ENCODE data around the gene TBC1D1. TPM values are rescaled to one million over a fixed set of nuclear protein-coding genes. Genes with fewer than 3 reads are reported as not detected.

TBC1D1 gene
- total RNA-seq, 1 donor = 72.6 TPM

DNA sequence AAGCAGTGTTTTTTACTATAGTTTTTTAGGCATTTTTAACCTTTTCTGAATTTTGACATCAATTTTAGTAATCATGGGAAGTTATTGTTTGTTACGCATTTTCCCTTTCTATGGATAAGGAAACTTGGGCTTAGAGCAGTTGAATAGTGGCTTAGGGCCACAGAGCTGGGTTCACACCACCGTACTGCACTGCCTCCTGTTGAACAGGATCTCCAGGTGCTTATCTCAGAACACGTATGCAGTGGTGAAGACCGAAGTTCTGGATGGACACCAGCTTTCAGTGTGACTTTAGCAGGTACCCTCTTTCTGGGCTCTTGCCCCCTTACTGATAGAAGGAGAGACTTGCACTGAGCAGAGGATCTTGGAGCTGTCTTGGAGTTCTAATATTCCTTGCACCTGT is 206.9 kb downstream of the TBC1D1 start:
- no peaks in the 10 kb centered on the region for H3K27me3 ChIP-seq (ENCODE audit: insufficient read depth, low read length)
- no peaks in the 10 kb centered on the region for H3K4me1 ChIP-seq (ENCODE audit: insufficient read depth, low read length)
- no peak overlapping the region for H3K4me3 ChIP-seq (ENCODE audit: low read length)
- no peaks in the 10 kb centered on the region for H3K9me3 ChIP-seq (ENCODE audit: low read depth, low read length)

DNA sequence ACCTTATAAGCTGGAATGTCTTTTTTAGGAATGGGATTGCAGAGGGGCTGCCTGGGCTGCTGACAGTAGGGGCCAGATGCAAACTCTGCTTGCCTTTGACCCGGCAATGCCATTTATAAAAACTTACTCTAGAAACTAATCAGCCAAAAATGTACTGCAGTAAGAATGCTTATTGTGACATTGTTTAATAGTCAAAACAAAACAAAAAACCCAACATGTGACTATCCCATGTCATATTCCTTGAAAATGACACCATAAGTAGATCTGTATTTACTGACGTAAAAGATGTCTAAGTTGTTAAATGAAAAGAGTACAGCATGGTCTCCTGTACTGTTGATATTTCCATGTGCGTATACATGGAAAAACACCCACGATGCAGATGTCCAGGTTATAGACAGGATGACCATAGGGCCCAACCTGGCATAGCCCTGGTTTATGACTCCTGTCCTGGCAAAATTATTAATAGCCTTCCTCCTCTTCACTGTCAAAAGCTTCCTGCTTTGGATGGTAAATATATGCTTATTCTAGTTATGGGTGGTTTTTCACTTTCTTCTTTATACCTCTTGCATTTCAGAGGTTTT is 208.2 kb downstream of the TBC1D1 start:
- Histone ChIP-seq H3K27me3 (ENCODE audit: insufficient read depth, low read length) (no peaks in the 10 kb centered on the region), H3K4me1 (ENCODE audit: insufficient read depth, low read length) (no peaks in the 10 kb centered on the region), H3K4me3 (ENCODE audit: low read length) (no peak overlapping the region), H3K9me3 (ENCODE audit: low read depth, low read length) (no peaks in the 10 kb centered on the region)

DNA sequence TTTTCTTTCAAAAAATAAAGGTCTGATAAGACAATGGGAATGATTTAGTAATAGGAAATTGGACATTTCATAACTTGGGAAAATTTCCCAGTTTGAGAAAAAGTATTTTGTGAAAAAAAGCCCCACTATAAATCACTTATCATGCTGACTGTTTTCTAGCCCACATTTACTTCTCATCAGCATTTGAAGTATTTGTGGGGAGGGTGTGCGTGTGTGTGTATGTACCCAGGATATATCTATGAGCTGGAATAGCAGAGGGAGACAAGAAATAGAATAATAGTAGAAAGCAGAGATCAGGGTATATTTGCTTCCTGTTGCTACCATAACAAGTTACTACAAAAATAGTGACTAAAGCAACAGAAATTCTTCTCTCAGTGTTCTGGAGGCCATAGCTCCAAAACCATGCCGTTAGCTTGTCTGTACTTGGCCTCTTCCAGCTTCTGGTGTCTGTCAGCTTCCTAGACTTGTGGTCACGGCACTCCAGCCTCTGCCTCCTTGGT is 209.1 kb downstream of the TBC1D1 start:
- Histone ChIP-seq H3K9me3 (ENCODE audit: low read depth, low read length) (no peaks in the 10 kb centered on the region), H3K27me3 (ENCODE audit: insufficient read depth, low read length) (no peaks in the 10 kb centered on the region), H3K4me3 (ENCODE audit: low read length) (no peak overlapping the region), H3K4me1 (ENCODE audit: insufficient read depth, low read length) (no peaks in the 10 kb centered on the region)

DNA sequence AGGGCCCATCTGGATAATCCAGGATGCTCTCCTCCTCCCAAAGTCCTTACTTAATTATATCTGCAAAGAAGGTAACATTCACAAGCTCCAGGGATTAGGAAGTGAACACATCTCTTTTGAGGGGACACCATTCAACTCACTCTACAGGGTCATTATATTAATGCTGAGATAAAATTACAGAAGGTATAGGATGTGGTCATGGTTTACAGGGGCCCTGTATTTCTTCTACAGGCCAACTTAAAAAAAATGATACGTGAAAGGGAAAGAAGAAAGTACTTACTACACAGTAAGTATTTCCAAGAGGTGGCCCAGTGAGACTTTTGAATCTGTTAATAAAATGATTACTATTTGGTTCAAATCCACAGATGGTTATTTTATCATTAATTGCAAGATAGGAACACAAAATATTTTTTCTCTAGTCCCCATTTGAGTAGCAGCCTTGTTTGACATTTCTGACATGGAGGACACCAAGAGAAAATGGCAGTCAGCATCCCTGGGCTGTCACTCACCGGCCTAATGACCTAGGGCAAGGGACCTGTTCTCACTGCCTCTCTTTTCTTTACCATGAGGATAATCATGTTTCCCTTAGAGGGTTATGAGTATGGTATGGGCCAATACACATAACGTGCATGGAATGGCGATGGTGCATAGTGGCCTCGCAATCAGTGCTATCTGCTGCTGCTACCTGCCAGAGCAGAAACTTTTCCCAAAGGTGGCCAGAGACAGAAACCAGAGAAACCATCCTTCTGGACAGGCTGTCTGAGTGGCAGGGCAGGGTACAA is 209.8 kb downstream of the TBC1D1 start:
- no peak overlapping the region for H3K4me3 ChIP-seq (ENCODE audit: low read length)
- no peaks in the 10 kb centered on the region for H3K27me3 ChIP-seq (ENCODE audit: insufficient read depth, low read length)
- no peaks in the 10 kb centered on the region for H3K9me3 ChIP-seq (ENCODE audit: low read depth, low read length)
- H3K4me1 ChIP-seq (ENCODE audit: insufficient read depth, low read length) = no peaks in the 10 kb centered on the region

- Histone ChIP-seq H3K27me3 (ENCODE audit: insufficient read depth, low read length) (no peaks in the 10 kb centered on the region), H3K4me1 (ENCODE audit: insufficient read depth, low read length) (no peaks in the 10 kb centered on the region), H3K9me3 (ENCODE audit: low read depth, low read length) (no peaks in the 10 kb centered on the region), H3K4me3 (ENCODE audit: low read length) (no peak overlapping the region)
Measured at GRCh38 chr4:38101563-38101962, 210.7 kb downstream of the TBC1D1 start.

- Histone ChIP-seq H3K27me3 (ENCODE audit: insufficient read depth, low read length) (no peaks in the 10 kb centered on the region), H3K4me1 (ENCODE audit: insufficient read depth, low read length) (no peaks in the 10 kb centered on the region), H3K4me3 (ENCODE audit: low read length) (no peak overlapping the region), H3K9me3 (ENCODE audit: low read depth, low read length) (no peaks in the 10 kb centered on the region)
Measured at GRCh38 chr4:38102957-38103588, 212.2 kb downstream of the TBC1D1 start.

DNA sequence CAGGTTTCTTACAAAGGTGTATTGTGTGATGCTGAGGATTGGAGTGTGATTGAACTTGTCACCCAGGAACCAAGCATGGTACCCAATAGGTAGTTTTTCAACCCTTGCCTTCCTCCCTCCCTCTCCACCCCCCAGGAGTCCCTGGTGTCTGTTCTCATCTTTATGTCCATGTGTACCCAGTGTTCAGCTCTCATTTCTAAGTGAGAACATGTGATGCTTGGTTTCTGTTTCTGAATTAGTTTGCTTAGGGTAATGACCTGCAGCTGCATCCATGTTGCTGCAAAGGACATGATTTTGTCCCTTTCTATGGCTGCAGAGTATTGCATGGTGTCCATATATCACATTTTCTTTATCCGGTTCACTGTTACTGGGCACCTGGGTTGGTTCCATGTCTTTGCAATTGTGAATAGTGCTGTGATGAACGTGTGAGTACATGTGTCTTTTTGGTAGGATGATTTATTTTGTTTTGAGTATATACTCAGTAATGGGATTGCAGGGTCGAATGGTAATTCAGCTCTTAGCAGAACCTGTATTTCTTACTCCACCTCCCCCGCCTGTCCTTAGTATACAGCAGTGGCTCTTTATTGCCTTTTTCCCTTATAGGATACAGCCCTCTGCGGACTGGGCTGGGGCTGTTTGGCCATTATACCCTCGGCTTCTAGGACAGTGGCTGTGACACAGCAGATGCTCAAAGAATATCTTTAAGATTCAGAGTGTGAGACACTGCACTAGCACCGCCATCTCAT is 214.8 kb downstream of the TBC1D1 start:
- no peaks in the 10 kb centered on the region for H3K4me1 ChIP-seq (ENCODE audit: insufficient read depth, low read length)
- no peaks in the 10 kb centered on the region for H3K9me3 ChIP-seq (ENCODE audit: low read depth, low read length)
- H3K27me3 ChIP-seq (ENCODE audit: insufficient read depth, low read length) = no peaks in the 10 kb centered on the region
- H3K4me3 ChIP-seq (ENCODE audit: low read length) = no peak overlapping the region

DNA sequence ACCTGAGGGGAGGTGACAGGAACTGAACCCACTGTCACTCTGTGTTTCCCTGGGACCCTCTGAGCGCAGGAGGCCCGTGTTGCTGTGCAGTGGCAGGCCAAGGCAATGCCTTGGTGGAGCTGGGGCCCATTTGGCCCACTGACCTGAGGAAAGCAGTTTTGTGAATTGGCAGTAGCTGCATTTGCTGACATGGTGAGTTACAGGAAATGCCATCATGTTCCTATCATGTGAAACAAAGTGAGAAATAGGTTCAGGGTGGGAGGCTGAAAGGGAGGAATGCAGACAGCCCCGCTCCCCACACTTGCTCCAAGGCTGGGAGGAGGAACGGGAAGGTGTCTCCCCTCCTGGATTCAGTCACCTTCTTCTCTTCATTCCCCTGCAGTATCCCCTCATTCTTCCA is 215.4 kb downstream of the TBC1D1 start:
- Histone ChIP-seq H3K4me3 (ENCODE audit: low read length) (no peak overlapping the region), H3K27me3 (ENCODE audit: insufficient read depth, low read length) (no peaks in the 10 kb centered on the region), H3K9me3 (ENCODE audit: low read depth, low read length) (no peaks in the 10 kb centered on the region)

DNA sequence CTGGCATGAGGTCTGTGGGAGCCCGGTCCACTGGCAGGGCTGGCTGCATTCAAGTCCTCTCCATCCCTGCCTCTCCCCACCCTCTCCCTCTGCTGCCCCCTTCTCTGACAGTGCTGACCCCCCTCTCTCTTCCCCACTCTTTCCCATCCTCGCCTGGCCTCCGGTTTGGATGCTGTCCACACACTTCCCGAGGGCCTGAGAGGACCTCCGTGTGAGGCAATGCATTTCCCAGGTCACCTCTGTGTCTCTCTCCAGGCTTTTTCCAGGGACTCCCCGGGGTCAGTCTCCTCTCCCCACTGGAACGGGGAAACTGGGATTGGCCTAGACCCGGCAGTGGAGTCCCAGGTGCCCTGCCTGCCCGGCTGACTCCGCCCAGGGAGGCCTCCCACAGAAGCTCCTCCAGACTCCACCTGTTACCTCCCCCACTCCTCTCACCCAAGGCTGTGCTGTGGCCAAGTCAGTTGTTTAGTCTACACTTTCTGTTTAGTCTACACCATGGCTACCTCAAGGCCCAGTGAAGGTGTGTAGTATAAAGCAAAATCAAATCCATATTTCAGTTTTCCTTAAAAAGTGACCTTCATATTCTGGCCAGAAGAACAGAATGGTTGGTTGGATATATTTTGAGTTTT is 216.1 kb downstream of the TBC1D1 start:
- H3K4me3 ChIP-seq (ENCODE audit: low read length) = no peak overlapping the region
- H3K27me3 ChIP-seq (ENCODE audit: insufficient read depth, low read length) = no peaks in the 10 kb centered on the region
- H3K4me1 ChIP-seq (ENCODE audit: insufficient read depth, low read length) = no peaks in the 10 kb centered on the region
- H3K9me3 ChIP-seq (ENCODE audit: low read depth, low read length) = no peaks in the 10 kb centered on the region

More for the DNA sequence above, 215.4 kb downstream of the TBC1D1 start:
- no peaks in the 10 kb centered on the region for H3K4me1 ChIP-seq (ENCODE audit: insufficient read depth, low read length)

GRCh38 chr4:38107818-38108217 is 216.9 kb downstream of the TBC1D1 start:
- Histone ChIP-seq H3K27me3 (ENCODE audit: insufficient read depth, low read length) (no peaks in the 10 kb centered on the region), H3K9me3 (ENCODE audit: low read depth, low read length) (no peaks in the 10 kb centered on the region), H3K4me3 (ENCODE audit: low read length) (no peak overlapping the region), H3K4me1 (ENCODE audit: insufficient read depth, low read length) (no peaks in the 10 kb centered on the region)

DNA sequence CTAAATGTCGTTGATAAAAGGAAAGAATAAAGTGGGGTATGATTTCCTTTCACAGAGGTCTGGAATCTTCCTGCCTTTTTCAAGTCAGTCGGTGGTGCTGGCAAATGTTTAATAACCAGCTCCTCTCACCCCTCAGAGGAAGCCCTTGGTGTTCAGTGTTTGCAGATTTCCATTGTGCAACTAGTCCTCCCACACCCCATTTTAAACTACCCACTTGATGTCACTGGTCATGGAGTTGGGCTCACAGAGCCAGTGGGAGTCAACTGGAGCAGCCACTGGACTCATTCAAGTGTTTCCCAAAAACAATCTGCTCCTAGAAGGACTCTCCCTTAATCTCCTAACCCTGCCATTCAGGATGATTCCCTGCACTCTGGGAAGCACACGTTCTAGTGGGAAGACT is 218.5 kb downstream of the TBC1D1 start:
- no peaks in the 10 kb centered on the region for H3K27me3 ChIP-seq (ENCODE audit: insufficient read depth, low read length)
- H3K4me3 ChIP-seq (ENCODE audit: low read length) = no peak overlapping the region
- no peaks in the 10 kb centered on the region for H3K9me3 ChIP-seq (ENCODE audit: low read depth, low read length)
- peaks cover 7% of the 10 kb centered on the region for H3K4me1 ChIP-seq (ENCODE audit: insufficient read depth, low read length)

DNA sequence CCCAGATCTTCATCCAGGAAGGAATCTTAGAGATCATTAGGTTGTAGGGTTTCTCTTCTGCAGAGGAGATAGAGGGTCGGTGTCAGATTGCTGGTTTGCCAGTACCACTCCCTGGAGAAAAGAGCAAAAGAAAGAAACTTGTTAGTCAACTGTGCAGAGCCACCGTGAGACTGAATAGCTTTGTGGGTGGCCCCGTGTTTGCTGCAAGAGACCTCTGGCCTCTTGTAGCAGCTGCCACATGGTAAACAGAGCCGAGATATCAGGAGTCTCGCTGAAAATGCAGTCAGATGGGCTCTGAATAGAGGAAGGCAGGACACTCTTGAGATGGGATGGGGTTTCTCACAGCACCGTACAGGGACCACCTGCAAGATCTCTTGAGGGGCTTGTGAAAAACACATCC is 219.0 kb downstream of the TBC1D1 start:
- H3K4me3 ChIP-seq (ENCODE audit: low read length) = no peak overlapping the region
- H3K9me3 ChIP-seq (ENCODE audit: low read depth, low read length) = no peaks in the 10 kb centered on the region
- H3K27me3 ChIP-seq (ENCODE audit: insufficient read depth, low read length) = no peaks in the 10 kb centered on the region
- H3K4me1 ChIP-seq (ENCODE audit: insufficient read depth, low read length) = peaks cover 8% of the 10 kb centered on the region

DNA sequence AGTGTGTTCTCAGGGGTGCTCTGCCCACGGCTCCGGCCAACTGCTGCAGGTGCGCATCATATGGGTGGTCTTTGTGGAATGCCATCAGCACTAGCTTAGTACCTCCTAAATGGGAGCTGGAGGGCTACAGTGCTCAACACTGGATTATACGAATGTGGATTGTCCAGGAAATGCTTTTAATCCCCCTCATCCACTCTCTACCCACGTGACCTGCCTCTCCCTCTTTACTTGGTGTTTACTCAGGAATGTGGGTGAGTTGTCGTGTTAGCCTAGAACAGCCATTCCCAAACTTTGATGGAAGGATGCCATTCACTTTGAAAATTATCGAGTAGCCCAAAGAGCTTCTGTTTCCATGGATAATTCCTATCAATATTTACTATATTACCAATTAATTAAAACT is 220.1 kb downstream of the TBC1D1 start:
- peaks cover 8% of the 10 kb centered on the region for H3K4me1 ChIP-seq (ENCODE audit: insufficient read depth, low read length)
- no peak overlapping the region for H3K4me3 ChIP-seq (ENCODE audit: low read length)
- H3K27me3 ChIP-seq (ENCODE audit: insufficient read depth, low read length) = no peaks in the 10 kb centered on the region
- no peaks in the 10 kb centered on the region for H3K9me3 ChIP-seq (ENCODE audit: low read depth, low read length)

GRCh38 chr4:38111717-38112116 is 220.8 kb downstream of the TBC1D1 start:
- H3K4me3 ChIP-seq (ENCODE audit: low read length) = no peak overlapping the region
- H3K9me3 ChIP-seq (ENCODE audit: low read depth, low read length) = no peaks in the 10 kb centered on the region
- peaks cover 8% of the 10 kb centered on the region for H3K4me1 ChIP-seq (ENCODE audit: insufficient read depth, low read length)
- no peaks in the 10 kb centered on the region for H3K27me3 ChIP-seq (ENCODE audit: insufficient read depth, low read length)

DNA sequence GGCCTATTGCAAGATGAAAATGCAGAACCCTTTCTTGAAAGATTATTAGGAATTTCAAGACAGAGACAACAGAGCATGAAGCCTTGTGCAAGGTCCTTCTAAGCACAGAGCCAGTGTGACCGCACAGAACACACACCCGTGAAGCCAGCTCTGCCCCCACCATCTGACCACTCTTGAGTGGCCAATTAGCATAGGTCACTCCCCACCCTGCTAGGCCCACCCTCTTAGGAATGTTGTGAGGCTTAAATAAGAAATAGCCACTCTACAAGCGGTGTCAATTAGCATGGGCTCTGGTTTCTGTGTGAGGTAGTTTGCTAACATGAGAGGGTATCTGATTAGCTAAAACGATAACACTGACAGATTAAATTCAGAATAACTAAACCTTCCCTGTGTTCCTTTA is 222.2 kb downstream of the TBC1D1 start:
- peaks cover 12% of the 10 kb centered on the region for H3K4me1 ChIP-seq (ENCODE audit: insufficient read depth, low read length)
- no peak overlapping the region for H3K4me3 ChIP-seq (ENCODE audit: low read length)
- no peaks in the 10 kb centered on the region for H3K9me3 ChIP-seq (ENCODE audit: low read depth, low read length)
- no peaks in the 10 kb centered on the region for H3K27me3 ChIP-seq (ENCODE audit: insufficient read depth, low read length)
